PC-9 (cell line): ENCODE results near the gene PMAIP1. TPM values are rescaled to one million over a fixed set of nuclear protein-coding genes. Genes with fewer than 3 reads are reported as not detected.

Experiments used
- BruUV-seq: library from RNA; stranded (reverse); fragments of 400-500 nt; replicated peaks from 2 replicates; lab custom pipeline; 2021; lab: Mats Ljungman, UMichigan
- CTCF ChIA-PET: fragments of 300-600 bp; sonication (Branson Sonifier 250); formaldehyde crosslinking; loops from one replicate; lab custom pipeline; 2022; ENCODE audit warnings: antibody characterized with exemption; lab: Charles Lee
- POLR2A ChIA-PET: fragments of 300-600 bp; sonication (Branson Sonifier 250); formaldehyde crosslinking; loops from one replicate; lab custom pipeline; 2022; ENCODE audit warnings: antibody characterized with exemption; ENCODE audit not compliant: unreplicated experiment; lab: Charles Lee
- DNase-seq, 2 experiments: peaks; one replicate each; pipeline versions ENCODE4 v3.0.0 to v3.0.0-alpha.2; 2015 to 2022; ENCODE audit warnings: mixed read lengths in 1 of 2
- H2AFZ ChIP-seq: fragments of 200-600 bp; sonication (generic); 2 replicates; pipeline ENCODE4 v1.8.1; 2017; ENCODE audit warnings: antibody characterized with exemption
- H3F3A ChIP-seq: fragments of 200-600 bp; sonication (generic); 2 replicates; pipeline ENCODE4 v1.8.1; 2017; ENCODE audit warnings: antibody characterized with exemption, mild to moderate bottlenecking, low read depth; ENCODE audit not compliant: insufficient read depth
- H3K27ac ChIP-seq: fragments of 200-600 bp; sonication (generic); 2 replicates; pipeline ENCODE4 v1.6.1; 2016; ENCODE audit warnings: mixed run types
- H3K27me3 ChIP-seq: fragments of 200-600 bp; sonication (generic); 2 replicates; pipeline ENCODE4 v1.6.1; 2016; ENCODE audit warnings: low read depth, mixed run types; ENCODE audit not compliant: insufficient read depth
- H3K36me3 ChIP-seq: fragments of 200-600 bp; sonication (generic); 2 replicates; pipeline ENCODE4 v1.6.1; 2016; ENCODE audit warnings: low read depth, mixed run types
- H3K4me1 ChIP-seq: fragments of 200-600 bp; sonication (generic); replicated peaks from 2 replicates; pipeline ENCODE4 v1.6.1; 2016; ENCODE audit warnings: mixed run types; ENCODE audit not compliant: insufficient read depth
- H3K4me2 ChIP-seq: fragments of 200-600 bp; sonication (generic); 2 replicates; pipeline ENCODE4 v1.6.1; 2017; ENCODE audit warnings: mixed run types
- H3K4me3 ChIP-seq: fragments of 200-600 bp; sonication (generic); 2 replicates; pipeline ENCODE4 v1.6.1; 2016; ENCODE audit warnings: mixed run types
- H3K79me2 ChIP-seq: fragments of 200-600 bp; sonication (generic); 2 replicates; pipeline ENCODE4 v1.6.1; 2017; ENCODE audit warnings: low read depth, mixed run types
- H3K9me2 ChIP-seq: fragments of 200-600 bp; sonication (generic); 2 replicates; pipeline ENCODE4 v1.8.1; 2017; ENCODE audit warnings: mild to moderate bottlenecking; ENCODE audit not compliant: insufficient read depth
- H3K9me3 ChIP-seq: fragments of 200-600 bp; sonication (generic); 2 replicates; pipeline ENCODE4 v1.8.1; 2016; ENCODE audit warnings: low read depth; ENCODE audit not compliant: insufficient read depth
- H4K20me1 ChIP-seq: fragments of 200-600 bp; sonication (generic); 2 replicates; pipeline ENCODE4 v1.8.1; 2017; ENCODE audit not compliant: insufficient read depth
- CTCF ChIP-seq: fragments of 200-600 bp; sonication (generic); conservative IDR thresholded peaks from 2 replicates; pipeline ENCODE4 v1.6.1; 2017; ENCODE audit warnings: mixed run types, antibody characterized with exemption, mild to moderate bottlenecking, moderate library complexity
- EZH2 ChIP-seq: fragments of 200-600 bp; sonication (generic); IDR thresholded peaks from 2 replicates; pipeline ENCODE4 v1.8.0; 2017; ENCODE audit warnings: antibody characterized with exemption, low read depth
- intact Hi-C: fragments of 100-400 bp; cut with micrococcal nuclease; formaldehyde crosslinking; loops from one replicate; pipeline ENCODE4 v1.10.0; 2022; ENCODE audit not compliant: unreplicated experiment
- total RNA-seq: library from RNA; stranded (reverse); gene quantifications from 2 replicates; pipeline ENCODE4 v1.2.3, GENCODE V29; 2021

The PMAIP1 gene
- total RNA-seq, 1 experiment from 2014 or later, result 16.5 TPM

GRCh38 chr18:59926131-59926530, 26.3 kb downstream of the PMAIP1 start:
- BruUV-seq, result no TSS peak
- ChIA-PET POLR2A (no interaction called here), CTCF (no interaction called here)
- DNase-seq, result no peak
- H3K4me3 ChIP-seq, result no peak overlapping the region
- H3K79me2 ChIP-seq, result no peaks in the 10 kb centered on the region
- H3K4me2 ChIP-seq, result no peak overlapping the region
- no peaks in the 10 kb centered on the region for H3K9me3 ChIP-seq
- H3F3A ChIP-seq, result peaks cover 25% of the 10 kb centered on the region
- no peak overlapping the region for H2AFZ ChIP-seq
- peaks cover 36% of the 10 kb centered on the region for H3K4me1 ChIP-seq
- TF ChIP-seq EZH2 (no peak), CTCF (no peak)
- H3K27ac ChIP-seq, result no peak overlapping the region
- H3K9me2 ChIP-seq, result no peaks in the 10 kb centered on the region
- no peaks in the 10 kb centered on the region for H3K27me3 ChIP-seq
- H4K20me1 ChIP-seq, result no peaks in the 10 kb centered on the region
- intact Hi-C loops, result no loop called here
- H3K36me3 ChIP-seq, result no peaks in the 10 kb centered on the region

- ChIA-PET CTCF (interaction anchor here (0.6 kb wide), 1 partner anchor 69 kb away, joined by 3 read pairs; no protein-coding TSS in a partner anchor), POLR2A (no interaction called here)
- H3K27ac ChIP-seq, result no peak overlapping the region
- no peaks in the 10 kb centered on the region for H3K36me3 ChIP-seq
- H4K20me1 ChIP-seq, result no peaks in the 10 kb centered on the region
- peaks cover 18% of the 10 kb centered on the region for H3F3A ChIP-seq
- no peak overlapping the region for H3K4me2 ChIP-seq
- no peaks in the 10 kb centered on the region for H3K27me3 ChIP-seq
- H3K4me3 ChIP-seq, result no peak overlapping the region
- intact Hi-C loops, result no loop called here
- TF ChIP-seq EZH2 (no peak), CTCF (no peak)
- DNase-seq, result no peak
- BruUV-seq, result no TSS peak
- peaks cover 24% of the 10 kb centered on the region for H3K4me1 ChIP-seq
- H3K9me2 ChIP-seq, result no peaks in the 10 kb centered on the region
- no peaks in the 10 kb centered on the region for H3K79me2 ChIP-seq
- no peak overlapping the region for H2AFZ ChIP-seq
- H3K9me3 ChIP-seq, result no peaks in the 10 kb centered on the region
Observed at GRCh38 chr18:59927246-59927825, 27.5 kb downstream of the PMAIP1 start.

GRCh38 chr18:59928201-59928600, 28.4 kb downstream of the PMAIP1 start:
- Histone ChIP-seq H3K9me3 (no peaks in the 10 kb centered on the region), H3K4me1 (peaks cover 17% of the 10 kb centered on the region), H3K9me2 (no peaks in the 10 kb centered on the region), H3K4me2 (no peak overlapping the region), H2AFZ (no peak overlapping the region), H3K79me2 (no peaks in the 10 kb centered on the region), H3K36me3 (no peaks in the 10 kb centered on the region), H3K27me3 (no peaks in the 10 kb centered on the region), H3K27ac (no peak overlapping the region), H3K4me3 (no peak overlapping the region), H4K20me1 (no peaks in the 10 kb centered on the region), H3F3A (peaks cover 10% of the 10 kb centered on the region)
- TF ChIP-seq CTCF (no peak), EZH2 (no peak)
- ChIA-PET CTCF (no interaction called here), POLR2A (no interaction called here)
- no peak for DNase-seq
- no TSS peak for BruUV-seq
- intact Hi-C loops, result no loop called here
